Activated T-cell treated with anti-CD3 and anti-CD28 coated beads for 4 hours (primary cell): ENCODE results near the gene CALML3.

ENCODE experiments used
- DNase-seq: peaks from one replicate; pipeline ENCODE4 v3.0.0-alpha.2; 2020

The CALML3 gene

GRCh38 chr10:5528989-5529701 is 4.4 kb downstream of the CALML3 start:
- DNase-seq: no peak

GRCh38 chr10:5529702-5530411 is 5.1 kb downstream of the CALML3 start:
- no peak for DNase-seq

- DNase-seq: no peak
Observed at GRCh38 chr10:5530412-5530806, 5.6 kb downstream of the CALML3 start.

GRCh38 chr10:5530846-5531557 is 6.2 kb downstream of the CALML3 start:
- DNase-seq: no peak

- DNase-seq: no peak
Observed at GRCh38 chr10:5531558-5532306, 7.0 kb downstream of the CALML3 start.

- DNase-seq: no peak
Observed at GRCh38 chr10:5532307-5532605, 7.5 kb downstream of the CALML3 start.

GRCh38 chr10:5532618-5533097 is 7.9 kb downstream of the CALML3 start:
- no peak for DNase-seq

- DNase-seq: no peak
Observed at GRCh38 chr10:5533098-5533731, 8.5 kb downstream of the CALML3 start.

GRCh38 chr10:5534051-5534821 is 9.5 kb downstream of the CALML3 start:
- DNase-seq: no peak

GRCh38 chr10:5534880-5535856 is 10.4 kb downstream of the CALML3 start:
- no peak for DNase-seq

- no peak for DNase-seq
Observed at GRCh38 chr10:5536486-5537081, 11.8 kb downstream of the CALML3 start.

GRCh38 chr10:5537684-5538083 is 12.9 kb downstream of the CALML3 start:
- DNase-seq: no peak

GRCh38 chr10:5538446-5538845 is 13.7 kb downstream of the CALML3 start:
- DNase-seq: no peak

- DNase-seq: no peak
Observed at GRCh38 chr10:5538892-5539651, 14.3 kb downstream of the CALML3 start.

- no peak for DNase-seq
Observed at GRCh38 chr10:5540080-5540479, 15.3 kb downstream of the CALML3 start.

GRCh38 chr10:5540891-5541290 is 16.1 kb downstream of the CALML3 start:
- DNase-seq: no peak

- no peak for DNase-seq
Observed at GRCh38 chr10:5542100-5542499, 17.3 kb downstream of the CALML3 start.

GRCh38 chr10:5543623-5544022 is 18.9 kb downstream of the CALML3 start:
- DNase-seq: no peak

GRCh38 chr10:5544216-5544805 is 19.6 kb downstream of the CALML3 start:
- no peak for DNase-seq
